ENCODE results near the gene CENPF.

CENPF gene

DNA sequence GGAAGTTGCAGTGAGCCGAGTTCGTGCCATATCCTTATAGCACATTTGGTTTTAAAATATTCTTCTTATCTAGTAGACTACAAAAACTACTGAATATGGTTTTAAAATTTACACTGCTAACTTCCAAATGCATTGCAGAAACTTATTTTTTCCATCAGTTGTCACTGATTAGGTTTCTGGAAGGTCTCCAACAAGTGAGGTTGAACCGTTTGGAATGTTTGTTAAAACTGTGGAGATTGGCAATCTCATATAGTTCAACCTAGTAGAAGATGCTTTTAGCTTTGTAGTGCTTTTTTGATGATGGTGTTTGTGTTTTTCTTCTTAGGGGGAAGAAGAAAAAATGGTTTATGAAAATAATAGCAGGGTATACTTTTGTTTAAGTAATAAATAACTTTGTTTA lies 12.9 kb downstream of the CENPF start:
- Histone ChIP-seq H3K9ac (ENCODE audit: low read depth, low read length, poor library complexity) (no peak overlapping the region), H3K4me3 (ENCODE audit: low read length in 2 of 2) (no peak overlapping the region), H3K23ac (ENCODE audit: low read depth, low read length, poor library complexity) (no peak overlapping the region), H2BK15ac (ENCODE audit: low read length) (no peak overlapping the region), H3K4ac (ENCODE audit: low read length) (no peak overlapping the region), H3K9me3 (replicated peaks in 1 of 2; ENCODE audit: control insufficient read depth in 2 of 2, insufficient read depth in 1 of 2, low read depth in 1 of 2, low read length in 2 of 2) (peaks cover 0 to 4% of the 10 kb centered on the region in 2 donors), H3K27me3 (ENCODE audit: control insufficient read depth in 3 of 3, insufficient read depth in 3 of 3, low read depth in 1 of 3, low read length in 3 of 3) (no peaks in the 10 kb centered on the region), H3K79me1 (ENCODE audit: low read depth, low read length) (no peaks in the 10 kb centered on the region), H4K8ac (ENCODE audit: low read depth, low read length) (no peak overlapping the region), H2BK12ac (ENCODE audit: low read length) (no peak overlapping the region), H2AFZ (ENCODE audit: low read length) (no peak overlapping the region), H3K27ac (replicated peaks; ENCODE audit: low read length) (no peak overlapping the region), H2BK120ac (ENCODE audit: low read depth, low read length) (no peak overlapping the region), H4K91ac (ENCODE audit: low read depth, low read length, poor library complexity) (no peak overlapping the region), H3K4me2 (ENCODE audit: insufficient read depth, low read length, poor library complexity, severe bottlenecking) (no peak overlapping the region), H3K18ac (ENCODE audit: low read length) (no peak overlapping the region), H3K4me1 (ENCODE audit: control insufficient read depth in 2 of 2, insufficient read depth in 1 of 2, low read depth in 1 of 2, low read length in 2 of 2) (no peaks in the 10 kb centered on the region), H3K36me3 (replicated peaks in 1 of 2; ENCODE audit: control insufficient read depth in 2 of 2, insufficient read depth in 2 of 2, low read length in 2 of 2) (peaks cover 18 to 86% of the 10 kb centered on the region in 2 donors), H2BK5ac (ENCODE audit: low read length) (no peak overlapping the region), H2AK5ac (ENCODE audit: low read depth, low read length) (no peak overlapping the region), H3K14ac (ENCODE audit: low read length) (no peak overlapping the region)
- DNase-seq (ENCODE audit: low spot score): no peak
- no CpG with 5 or more reads among the region's 3 CpGs for WGBS, 2 donors (ENCODE audit: extremely low coverage in 2 of 2, insufficient read length in 2 of 2, insufficient replicate concordance in 1 of 2)

DNA sequence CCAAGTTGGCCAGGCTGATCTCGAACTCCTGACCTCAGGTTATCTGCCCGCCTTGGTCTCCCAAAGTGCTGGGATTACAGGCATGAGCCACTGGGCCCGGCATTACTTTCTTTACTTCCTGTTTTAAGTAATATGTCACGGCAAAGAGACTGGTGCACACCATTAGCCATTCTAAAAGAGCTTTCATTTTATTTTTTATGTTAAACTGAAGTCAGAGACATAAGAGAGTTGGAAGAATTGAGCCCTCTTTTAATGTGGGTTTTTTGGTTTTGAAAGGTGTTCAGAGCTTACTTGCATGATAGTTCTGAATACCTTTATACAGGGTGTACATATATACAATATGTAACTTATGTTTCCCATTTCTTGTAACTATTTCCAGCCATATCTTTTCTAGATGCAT lies 14.3 kb downstream of the CENPF start:
- Histone ChIP-seq H2BK5ac (ENCODE audit: low read length) (no peak overlapping the region), H3K4me2 (ENCODE audit: insufficient read depth, low read length, poor library complexity, severe bottlenecking) (no peak overlapping the region), H3K9ac (ENCODE audit: low read depth, low read length, poor library complexity) (no peak overlapping the region), H4K91ac (ENCODE audit: low read depth, low read length, poor library complexity) (no peak overlapping the region), H3K27me3 (ENCODE audit: control insufficient read depth in 3 of 3, insufficient read depth in 3 of 3, low read depth in 1 of 3, low read length in 3 of 3) (no peaks in the 10 kb centered on the region), H3K9me3 (replicated peaks in 1 of 2; ENCODE audit: control insufficient read depth in 2 of 2, insufficient read depth in 1 of 2, low read depth in 1 of 2, low read length in 2 of 2) (peaks cover 0 to 4% of the 10 kb centered on the region in 2 donors), H3K14ac (ENCODE audit: low read length) (no peak overlapping the region), H2AK5ac (ENCODE audit: low read depth, low read length) (no peak overlapping the region), H3K4me1 (ENCODE audit: control insufficient read depth in 2 of 2, insufficient read depth in 1 of 2, low read depth in 1 of 2, low read length in 2 of 2) (no peaks in the 10 kb centered on the region), H3K18ac (ENCODE audit: low read length) (no peak overlapping the region), H2BK12ac (ENCODE audit: low read length) (no peak overlapping the region), H3K4me3 (ENCODE audit: low read length in 2 of 2) (no peak overlapping the region), H2AFZ (ENCODE audit: low read length) (no peak overlapping the region), H3K4ac (ENCODE audit: low read length) (no peak overlapping the region), H2BK15ac (ENCODE audit: low read length) (no peak overlapping the region), H3K23ac (ENCODE audit: low read depth, low read length, poor library complexity) (no peak overlapping the region), H3K36me3 (replicated peaks in 1 of 2; ENCODE audit: control insufficient read depth in 2 of 2, insufficient read depth in 2 of 2, low read length in 2 of 2) (peaks cover 26 to 97% of the 10 kb centered on the region in 2 donors), H2BK120ac (ENCODE audit: low read depth, low read length) (no peak overlapping the region), H3K27ac (replicated peaks; ENCODE audit: low read length) (no peak overlapping the region), H4K8ac (ENCODE audit: low read depth, low read length) (no peak overlapping the region), H3K79me1 (ENCODE audit: low read depth, low read length) (peaks cover 2% of the 10 kb centered on the region)
- DNase-seq (ENCODE audit: low spot score): no peak
- WGBS, 2 donors (ENCODE audit: extremely low coverage in 2 of 2, insufficient read length in 2 of 2, insufficient replicate concordance in 1 of 2): no CpG with 5 or more reads among the region's 4 CpGs

DNA sequence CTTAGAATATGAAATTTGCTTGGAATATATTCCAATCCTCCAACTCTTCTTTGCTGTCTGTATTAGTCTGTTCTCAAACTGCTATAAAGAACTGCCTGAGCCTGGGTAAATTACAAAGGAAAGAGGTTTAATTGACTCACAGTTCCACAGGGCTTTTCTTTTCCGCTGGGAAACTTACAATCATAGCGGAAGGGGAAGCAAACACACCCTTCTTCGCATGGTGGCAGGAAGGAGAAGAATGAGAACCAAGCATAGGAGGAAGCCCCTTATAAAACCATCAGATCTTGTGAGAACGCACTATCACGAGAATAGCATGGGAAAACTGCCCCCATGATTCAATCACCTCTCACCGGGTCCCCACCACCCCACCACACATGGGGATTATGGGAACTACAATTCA lies 14.8 kb downstream of the CENPF start:
- Histone ChIP-seq H3K4ac (ENCODE audit: low read length) (no peak overlapping the region), H3K14ac (ENCODE audit: low read length) (no peak overlapping the region), H3K18ac (ENCODE audit: low read length) (no peak overlapping the region), H3K27me3 (ENCODE audit: control insufficient read depth in 3 of 3, insufficient read depth in 3 of 3, low read depth in 1 of 3, low read length in 3 of 3) (no peaks in the 10 kb centered on the region), H2AFZ (ENCODE audit: low read length) (no peak overlapping the region), H4K91ac (ENCODE audit: low read depth, low read length, poor library complexity) (no peak overlapping the region), H2BK5ac (ENCODE audit: low read length) (no peak overlapping the region), H2AK5ac (ENCODE audit: low read depth, low read length) (no peak overlapping the region), H3K9me3 (replicated peaks in 1 of 2; ENCODE audit: control insufficient read depth in 2 of 2, insufficient read depth in 1 of 2, low read depth in 1 of 2, low read length in 2 of 2) (peaks cover 0 to 4% of the 10 kb centered on the region in 2 donors), H3K4me3 (ENCODE audit: low read length in 2 of 2) (no peak overlapping the region), H3K79me1 (ENCODE audit: low read depth, low read length) (peaks cover 2% of the 10 kb centered on the region), H2BK120ac (ENCODE audit: low read depth, low read length) (no peak overlapping the region), H3K9ac (ENCODE audit: low read depth, low read length, poor library complexity) (no peak overlapping the region), H3K27ac (replicated peaks; ENCODE audit: low read length) (no peak overlapping the region), H2BK15ac (ENCODE audit: low read length) (no peak overlapping the region), H4K8ac (ENCODE audit: low read depth, low read length) (no peak overlapping the region), H2BK12ac (ENCODE audit: low read length) (no peak overlapping the region), H3K4me1 (ENCODE audit: control insufficient read depth in 2 of 2, insufficient read depth in 1 of 2, low read depth in 1 of 2, low read length in 2 of 2) (no peaks in the 10 kb centered on the region), H3K36me3 (replicated peaks in 1 of 2; ENCODE audit: control insufficient read depth in 2 of 2, insufficient read depth in 2 of 2, low read length in 2 of 2) (peaks cover 27 to 97% of the 10 kb centered on the region in 2 donors), H3K23ac (ENCODE audit: low read depth, low read length, poor library complexity) (no peak overlapping the region), H3K4me2 (ENCODE audit: insufficient read depth, low read length, poor library complexity, severe bottlenecking) (no peak overlapping the region)
- no CpG with 5 or more reads among the region's 6 CpGs for WGBS, 2 donors (ENCODE audit: extremely low coverage in 2 of 2, insufficient read length in 2 of 2, insufficient replicate concordance in 1 of 2)
- DNase-seq (ENCODE audit: low spot score): no peak

DNA sequence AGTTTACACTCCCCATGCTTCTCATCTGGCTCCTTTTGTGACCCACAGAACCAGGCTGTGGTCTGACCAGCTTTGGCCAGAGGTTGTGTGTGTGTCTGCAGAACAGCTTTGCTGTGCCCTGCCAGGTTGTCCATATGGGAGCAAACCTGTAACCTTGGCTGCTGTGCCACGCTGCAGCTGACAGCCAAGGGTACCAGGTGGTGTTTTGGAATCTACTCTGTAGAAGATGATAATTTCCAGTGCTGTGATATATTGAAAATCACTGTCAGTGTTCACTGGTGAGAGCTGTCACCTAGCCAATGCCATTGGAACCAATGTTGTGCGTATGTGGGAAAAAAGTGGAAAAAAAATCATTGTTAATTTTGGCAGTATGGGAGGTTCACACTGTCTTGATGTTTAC lies 18.2 kb downstream of the CENPF start:
- Histone ChIP-seq H2BK12ac (ENCODE audit: low read length) (no peak overlapping the region), H3K27ac (replicated peaks; ENCODE audit: low read length) (no peak overlapping the region), H3K14ac (ENCODE audit: low read length) (no peak overlapping the region), H3K79me1 (ENCODE audit: low read depth, low read length) (peaks cover 2% of the 10 kb centered on the region), H2AK5ac (ENCODE audit: low read depth, low read length) (no peak overlapping the region), H3K9me3 (replicated peaks in 1 of 2; ENCODE audit: control insufficient read depth in 2 of 2, insufficient read depth in 1 of 2, low read depth in 1 of 2, low read length in 2 of 2) (no peaks in the 10 kb centered on the region), H4K8ac (ENCODE audit: low read depth, low read length) (no peak overlapping the region), H2BK120ac (ENCODE audit: low read depth, low read length) (no peak overlapping the region), H2BK5ac (ENCODE audit: low read length) (no peak overlapping the region), H3K4me1 (ENCODE audit: control insufficient read depth in 2 of 2, insufficient read depth in 1 of 2, low read depth in 1 of 2, low read length in 2 of 2) (no peaks in the 10 kb centered on the region), H2BK15ac (ENCODE audit: low read length) (no peak overlapping the region), H3K9ac (ENCODE audit: low read depth, low read length, poor library complexity) (no peak overlapping the region), H3K36me3 (replicated peaks in 1 of 2; ENCODE audit: control insufficient read depth in 2 of 2, insufficient read depth in 2 of 2, low read length in 2 of 2) (peaks cover 31 to 98% of the 10 kb centered on the region in 2 donors), H3K4ac (ENCODE audit: low read length) (no peak overlapping the region), H3K23ac (ENCODE audit: low read depth, low read length, poor library complexity) (no peak overlapping the region), H3K18ac (ENCODE audit: low read length) (no peak overlapping the region), H2AFZ (ENCODE audit: low read length) (no peak overlapping the region), H3K27me3 (ENCODE audit: control insufficient read depth in 3 of 3, insufficient read depth in 3 of 3, low read depth in 1 of 3, low read length in 3 of 3) (no peaks in the 10 kb centered on the region), H3K4me2 (ENCODE audit: insufficient read depth, low read length, poor library complexity, severe bottlenecking) (no peak overlapping the region), H4K91ac (ENCODE audit: low read depth, low read length, poor library complexity) (no peak overlapping the region), H3K4me3 (ENCODE audit: low read length in 2 of 2) (no peak overlapping the region)
- DNase-seq (ENCODE audit: low spot score): no peak
- WGBS, 2 donors (ENCODE audit: extremely low coverage in 2 of 2, insufficient read length in 2 of 2, insufficient replicate concordance in 1 of 2): no CpG with 5 or more reads among the region's 2 CpGs

Data from neuronal stem cell (in vitro differentiated cells).